SK-N-DZ (cell line): ENCODE measurements around the gene RHOT1.
"Not testable (repeated sequence)": the region's sequence is repeated elsewhere in the genome, so short reads cannot be mapped to it uniquely, and the experiment has no call there.

Experiments
- DNase-seq: peaks from one replicate; pipeline ENCODE4 v3.0.0-alpha.2; 2015; ENCODE audit warnings: low spot score

RHOT1 gene

DNA sequence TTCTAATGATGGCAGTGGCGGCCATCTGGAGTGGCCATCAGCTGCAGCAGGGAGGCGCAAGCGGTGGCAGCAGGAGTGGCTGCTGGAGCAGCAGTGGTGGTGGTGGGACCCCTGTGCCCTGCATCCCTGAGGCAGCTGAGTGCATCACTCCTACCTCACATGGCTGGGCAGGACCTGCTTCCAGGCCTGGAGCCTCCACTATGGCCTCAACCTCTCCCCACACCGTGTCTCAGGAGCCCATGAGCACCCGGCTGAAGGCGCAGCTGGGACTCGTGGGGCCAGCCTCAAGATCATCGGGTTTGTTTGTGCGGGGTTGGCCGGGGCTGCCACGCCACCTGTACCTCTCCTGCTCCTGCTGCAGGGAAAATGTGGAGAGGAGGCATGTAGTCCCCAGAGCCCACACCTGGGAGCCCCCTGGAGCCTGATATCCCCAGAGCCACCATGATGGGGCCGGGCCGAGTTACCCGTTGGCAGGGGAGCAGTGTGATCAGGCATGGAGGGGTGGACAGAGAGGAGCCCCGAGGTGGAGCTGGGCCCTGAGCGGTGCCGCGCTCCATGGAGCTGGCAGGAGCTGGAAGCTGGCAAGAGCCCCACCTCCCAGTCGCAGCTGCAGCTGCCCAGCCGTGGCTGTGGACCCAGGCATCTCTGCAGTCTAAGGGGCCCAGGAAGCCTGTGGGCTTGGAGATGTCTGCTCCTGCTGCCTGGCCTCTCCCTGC lies 16.7 kb downstream of the RHOT1 start:
- no peak for DNase-seq

DNA sequence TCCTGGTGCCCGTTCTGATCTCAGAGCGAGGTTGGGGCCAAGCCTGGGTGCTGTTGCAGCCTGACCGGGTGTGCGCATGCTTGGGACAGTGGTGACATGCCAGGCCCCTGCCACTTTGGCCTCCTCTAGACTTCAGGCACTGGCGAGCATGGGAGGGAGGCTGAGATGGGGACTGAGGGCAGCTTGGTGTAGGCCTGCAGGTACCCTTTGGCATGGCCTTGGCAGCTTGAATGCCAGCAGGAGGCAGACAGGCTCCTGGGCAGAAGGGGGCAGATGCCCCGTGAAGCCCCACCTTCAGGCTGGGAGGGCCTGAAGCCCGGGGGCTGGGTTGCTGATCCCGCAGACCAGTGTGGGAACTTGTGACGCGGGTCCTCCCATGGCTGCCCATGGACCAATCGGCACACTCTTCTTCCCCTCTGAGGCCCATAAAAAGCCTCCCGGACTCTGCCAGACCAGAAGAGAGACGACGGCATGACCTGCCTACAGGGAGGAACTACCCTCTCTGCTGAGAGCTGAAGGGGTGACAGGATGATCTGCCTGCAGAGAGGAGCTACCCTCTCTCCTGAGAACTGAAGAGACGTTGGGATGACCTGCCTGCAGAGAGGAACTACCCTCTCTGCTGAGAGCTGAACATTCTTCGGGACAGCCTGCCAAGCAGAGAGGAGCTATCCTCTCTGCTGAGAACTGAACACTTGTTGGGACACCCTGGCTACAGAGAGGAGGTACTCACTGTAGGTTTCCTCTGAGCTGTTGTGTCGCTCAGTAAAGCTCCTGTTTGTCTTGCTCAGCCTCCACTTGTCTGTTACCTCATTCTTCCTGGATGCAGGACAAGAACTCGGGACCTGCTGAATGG lies 17.5 kb downstream of the RHOT1 start:
- no peak for DNase-seq

DNA sequence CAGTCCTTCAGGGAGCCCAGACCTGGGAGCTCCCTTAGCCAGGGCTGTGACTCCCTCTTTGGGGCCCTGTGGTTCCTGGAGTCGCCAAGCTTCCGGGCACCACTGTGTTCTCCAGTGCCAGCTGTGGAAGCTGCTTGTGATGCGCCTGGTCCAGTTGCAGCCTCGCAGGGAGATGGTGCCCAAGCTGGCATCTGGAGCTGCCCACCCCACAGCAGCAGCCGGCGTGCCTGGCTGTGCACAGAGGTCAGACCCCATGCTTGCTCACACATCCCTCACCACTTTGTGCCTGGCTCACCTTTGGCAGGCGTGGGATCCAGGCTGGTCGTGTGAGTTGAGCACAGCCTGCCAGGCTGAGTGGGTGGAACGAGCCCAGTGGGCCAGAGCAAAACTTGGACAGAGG lies 18.2 kb downstream of the RHOT1 start:
- no peak for DNase-seq

DNA sequence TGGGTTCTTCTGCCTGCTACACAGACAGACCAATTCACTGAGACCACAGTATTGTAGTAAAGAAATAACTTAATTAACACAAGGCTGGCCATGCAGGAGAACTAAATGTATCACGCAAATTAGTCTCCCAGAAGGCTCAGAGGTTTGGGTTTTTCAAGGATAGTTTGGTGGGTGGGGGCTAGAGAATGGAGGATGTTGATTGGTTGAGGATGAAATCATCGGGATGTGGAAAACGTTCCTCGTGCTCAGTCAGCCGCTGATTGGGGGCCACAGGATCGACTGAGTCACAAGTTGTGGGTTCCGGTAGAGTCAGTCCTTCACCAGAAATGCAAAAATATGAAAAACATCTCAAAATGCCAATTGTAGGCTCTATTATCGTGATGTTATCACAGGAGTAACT lies 18.7 kb downstream of the RHOT1 start:
- DNase-seq = no peak

DNA sequence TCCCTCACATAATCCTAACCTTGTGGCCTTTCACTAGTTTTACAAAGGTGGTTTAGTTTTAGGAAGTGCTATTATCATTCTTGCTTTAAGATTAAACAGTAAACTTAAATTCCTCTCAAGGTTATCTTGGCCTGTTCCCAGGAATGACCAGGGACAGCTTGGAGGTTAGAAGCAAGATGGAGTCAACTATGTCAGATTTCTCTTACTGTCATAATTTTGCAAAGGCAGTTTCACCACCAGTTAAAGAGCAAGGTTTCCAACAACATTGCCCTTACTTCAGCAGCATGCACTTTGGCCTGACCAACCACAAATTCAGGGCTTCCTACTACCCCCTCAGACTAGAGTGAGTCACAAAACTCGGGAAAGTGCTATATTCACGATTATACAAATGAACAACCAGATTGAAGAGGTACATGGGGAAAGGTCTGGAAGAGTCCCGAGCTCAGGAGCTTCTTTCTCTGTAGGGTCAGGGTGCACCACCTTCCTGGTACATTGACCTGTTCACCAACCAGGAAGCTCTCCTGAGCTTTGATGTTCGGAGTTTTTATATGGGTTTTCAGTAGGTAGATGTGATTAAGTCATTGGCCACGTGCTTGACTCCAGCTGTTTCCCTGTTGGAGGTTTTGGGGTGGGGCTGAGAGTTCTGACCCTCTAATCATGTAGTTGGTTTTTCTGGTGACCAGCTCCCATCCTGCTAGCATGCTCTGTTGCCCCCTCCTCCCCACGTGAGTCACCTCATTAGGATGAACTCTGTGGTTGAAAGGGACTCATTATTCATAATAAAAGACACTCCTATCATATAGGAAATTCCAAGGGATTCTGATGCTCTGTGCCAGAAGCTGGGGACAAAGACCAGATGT lies 19.4 kb downstream of the RHOT1 start:
- DNase-seq = no peak

DNA sequence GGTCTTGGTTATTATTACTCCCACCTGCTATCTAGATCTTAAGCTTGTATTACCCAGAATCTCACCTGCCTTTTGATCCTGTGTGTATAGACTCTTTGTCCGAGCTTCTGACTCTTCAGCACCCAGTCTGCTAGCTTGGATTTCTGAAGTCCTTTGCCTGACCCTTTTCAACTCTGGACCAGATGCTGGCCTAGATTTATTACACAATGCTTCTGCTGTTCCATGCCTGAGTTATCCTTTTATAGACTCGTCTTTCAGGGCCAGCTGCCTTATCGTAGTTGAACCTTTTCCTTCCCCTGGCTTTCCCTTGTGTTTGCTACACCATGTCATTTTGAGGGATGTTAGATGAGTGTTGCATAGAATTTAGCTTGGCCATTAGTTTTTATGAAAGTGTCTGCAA lies 32.6 kb downstream of the RHOT1 start:
- DNase-seq = no peak

DNA sequence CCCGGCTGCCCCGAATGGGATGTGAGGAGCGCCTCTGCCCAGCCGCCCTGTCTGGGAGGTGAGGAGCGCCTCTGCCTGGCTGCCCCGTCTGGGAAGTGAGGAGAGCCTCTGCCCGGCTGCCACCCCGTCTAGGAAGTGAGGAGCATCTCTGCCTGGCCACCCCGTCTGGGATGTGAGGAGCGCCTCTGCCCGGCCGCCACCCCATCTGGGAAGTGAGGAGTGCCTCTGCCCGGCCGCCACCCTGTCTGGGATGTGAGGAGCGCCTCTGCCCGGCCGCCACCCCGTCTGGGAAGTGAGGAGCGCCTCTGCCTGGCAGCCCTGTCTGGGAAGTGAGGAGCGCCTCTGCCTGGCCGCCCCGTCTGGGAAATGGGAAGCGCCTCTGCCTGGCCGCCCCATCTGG lies 36.4 kb downstream of the RHOT1 start:
- DNase-seq = not testable (repeated sequence)

DNA sequence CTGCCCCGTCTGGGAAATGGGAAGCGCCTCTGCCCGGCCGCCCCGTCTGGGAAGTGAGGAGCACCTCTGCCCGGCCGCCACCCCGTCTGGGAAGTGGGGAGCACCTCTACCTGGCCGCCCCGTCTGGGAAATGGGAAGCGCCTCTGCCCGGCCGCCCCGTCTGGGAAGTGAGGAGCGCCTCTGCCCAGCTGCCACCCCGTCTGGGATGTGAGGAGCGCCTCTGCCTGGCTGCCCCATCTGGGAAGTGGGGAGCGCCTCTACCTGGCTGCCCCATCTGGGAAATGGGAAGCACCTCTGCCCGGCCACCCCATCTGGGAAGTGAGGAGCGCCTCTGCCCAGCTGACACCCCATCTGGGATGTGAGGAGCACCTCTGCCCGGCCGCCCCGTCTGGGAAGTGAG lies 36.8 kb downstream of the RHOT1 start:
- not testable (repeated sequence) for DNase-seq

DNA sequence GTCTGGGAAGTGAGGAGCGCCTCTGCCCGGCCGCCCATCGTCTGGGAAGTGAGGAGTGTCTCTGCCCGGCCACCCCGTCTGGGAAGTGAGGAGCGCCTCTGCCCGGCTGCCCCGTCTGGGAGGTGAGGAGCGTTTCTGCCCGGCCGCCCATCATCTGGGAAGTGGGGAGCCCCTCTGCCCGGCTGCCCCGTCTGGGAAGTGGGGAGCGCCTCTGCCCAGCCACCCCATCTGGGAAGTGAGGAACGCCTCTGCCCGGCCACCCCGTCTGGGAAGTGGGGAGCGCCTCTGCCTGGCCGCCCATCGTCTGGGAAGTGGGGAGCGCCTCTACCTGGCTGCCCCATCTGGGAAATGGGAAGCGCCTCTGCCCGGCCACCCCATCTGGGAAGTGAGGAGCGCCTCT lies 37.2 kb downstream of the RHOT1 start:
- not testable (repeated sequence) for DNase-seq

DNA sequence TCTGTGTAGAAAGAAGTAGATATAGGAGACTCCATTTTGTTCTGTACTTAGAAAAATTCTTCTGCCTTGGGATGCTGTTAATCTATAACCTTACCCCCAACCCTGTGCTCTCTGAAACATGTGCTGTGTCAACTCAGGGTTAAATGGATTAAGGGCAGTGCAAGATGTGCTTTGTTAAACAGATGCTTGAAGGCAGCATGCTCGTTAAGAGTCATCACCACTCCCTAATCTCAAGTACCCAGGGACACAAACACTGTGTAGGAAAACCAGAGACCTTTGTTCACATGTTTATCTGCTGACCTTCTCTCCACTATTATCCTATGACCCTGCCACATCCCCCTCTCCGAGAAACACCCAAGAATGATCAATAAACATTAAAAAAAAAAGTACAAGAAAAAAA lies 38.0 kb downstream of the RHOT1 start:
- not testable (repeated sequence) for DNase-seq

DNA sequence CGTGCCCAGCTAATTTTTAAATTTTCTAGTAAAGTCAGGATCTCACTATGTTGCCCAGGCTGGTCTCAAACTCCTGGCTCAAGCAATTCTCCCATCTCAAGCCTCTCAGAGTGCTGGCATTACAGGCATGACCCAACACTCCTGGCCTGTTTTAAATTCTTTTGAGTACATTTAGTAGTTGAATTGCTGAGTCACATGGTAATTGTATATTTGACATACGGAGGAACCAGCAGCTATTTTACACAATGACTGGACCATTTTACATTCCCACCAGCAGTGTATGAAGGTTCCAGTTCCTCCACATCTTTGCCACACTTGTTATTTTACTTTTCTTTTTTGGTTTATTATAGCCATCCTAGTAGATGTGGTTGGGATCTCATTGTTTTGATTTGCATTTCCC lies 43.6 kb downstream of the RHOT1 start:
- no peak for DNase-seq

DNA sequence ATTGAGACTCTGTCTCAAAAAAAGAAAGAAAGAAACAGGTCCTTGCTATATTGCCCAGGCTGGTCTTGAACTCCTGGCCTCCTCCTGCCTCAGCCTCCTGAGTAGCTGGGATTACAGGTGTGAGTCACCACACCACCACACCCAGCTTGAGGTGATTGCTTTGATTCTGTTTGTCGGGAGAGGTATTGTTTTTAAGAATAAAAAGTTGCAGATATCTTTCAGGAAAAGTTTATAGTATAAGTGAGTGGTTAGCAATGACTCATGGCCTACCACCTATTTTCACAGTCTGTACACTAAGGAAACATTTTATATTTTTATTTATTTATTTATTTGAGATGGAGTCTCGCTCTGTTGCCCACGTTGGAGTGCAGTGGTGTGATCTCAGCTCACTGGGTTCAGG lies 45.0 kb downstream of the RHOT1 start:
- no peak for DNase-seq

DNA sequence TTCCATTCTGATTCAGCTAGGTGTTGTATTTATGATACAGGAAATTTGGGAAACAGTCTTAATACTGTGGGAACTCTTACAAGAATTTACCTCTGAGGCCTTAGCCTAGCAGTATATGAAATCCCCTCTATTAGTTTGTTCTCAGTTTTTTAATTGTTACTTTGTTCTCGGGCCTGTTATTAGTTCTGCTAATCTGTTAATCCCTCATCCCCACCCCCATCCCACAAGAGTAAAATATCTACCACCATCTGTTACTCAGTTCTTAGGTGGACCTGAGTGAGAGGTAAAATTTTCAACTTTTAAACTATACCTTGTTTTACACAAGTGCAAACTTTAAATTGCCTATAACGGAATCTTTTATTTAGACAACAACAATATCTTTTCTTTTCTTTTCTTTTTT lies 47.0 kb downstream of the RHOT1 start:
- no peak for DNase-seq

DNA sequence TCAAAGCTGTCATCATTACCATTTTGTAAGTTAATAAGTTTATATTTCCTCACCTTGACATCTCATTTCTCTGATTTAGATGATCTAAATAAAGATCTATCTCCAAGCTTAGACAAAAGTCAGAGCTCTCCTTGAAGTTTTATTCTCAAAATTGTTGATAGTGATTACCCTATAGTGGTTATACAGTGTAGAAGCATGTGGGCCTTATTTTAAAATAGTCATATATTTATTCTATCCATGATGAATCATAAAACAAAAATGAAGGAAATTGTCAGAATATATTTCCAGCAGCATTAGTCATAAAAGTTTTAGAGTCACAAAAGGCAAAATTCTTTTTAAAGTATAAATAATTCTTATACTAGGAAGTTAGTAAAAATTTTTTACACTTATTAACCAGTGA lies 49.0 kb downstream of the RHOT1 start:
- no peak for DNase-seq

DNA sequence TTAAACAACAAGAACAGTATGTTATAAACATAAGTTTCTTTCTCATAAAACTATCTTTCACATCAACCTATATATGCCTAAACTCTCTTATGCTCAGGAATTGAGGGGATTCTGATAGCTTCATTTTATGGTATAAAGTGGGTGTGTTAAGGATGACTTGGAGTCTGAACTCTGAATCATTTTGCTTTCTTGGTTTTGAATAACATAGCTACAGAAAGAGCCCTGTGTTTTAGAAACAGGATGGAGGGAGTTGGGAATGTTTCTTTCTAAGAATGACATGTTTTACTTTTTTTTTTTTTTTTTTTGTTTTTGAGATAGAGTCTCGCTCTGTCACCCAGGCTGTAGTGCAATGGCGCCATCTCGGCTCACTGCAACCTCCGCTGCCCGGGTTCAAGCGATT lies 50.1 kb downstream of the RHOT1 start:
- DNase-seq = no peak

DNA sequence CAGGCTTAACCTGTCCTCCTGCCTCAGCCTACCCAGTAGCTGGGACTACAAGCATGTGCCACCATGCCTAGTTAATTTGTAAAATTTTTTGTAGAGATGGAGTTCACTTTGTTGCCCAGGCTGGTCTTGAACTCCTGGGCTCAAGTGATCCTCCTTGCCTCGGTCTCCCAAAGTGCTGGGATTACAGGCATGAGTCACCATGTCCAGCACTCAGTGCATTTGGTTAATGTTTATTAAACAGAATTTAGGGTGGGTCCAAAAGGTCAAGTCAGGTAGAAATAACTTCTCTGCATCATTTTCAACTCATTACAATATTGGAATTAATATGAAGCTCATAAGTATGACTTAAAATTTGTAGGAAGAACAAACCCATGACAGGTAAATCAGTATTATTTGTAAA lies 55.7 kb downstream of the RHOT1 start:
- no peak for DNase-seq

DNA sequence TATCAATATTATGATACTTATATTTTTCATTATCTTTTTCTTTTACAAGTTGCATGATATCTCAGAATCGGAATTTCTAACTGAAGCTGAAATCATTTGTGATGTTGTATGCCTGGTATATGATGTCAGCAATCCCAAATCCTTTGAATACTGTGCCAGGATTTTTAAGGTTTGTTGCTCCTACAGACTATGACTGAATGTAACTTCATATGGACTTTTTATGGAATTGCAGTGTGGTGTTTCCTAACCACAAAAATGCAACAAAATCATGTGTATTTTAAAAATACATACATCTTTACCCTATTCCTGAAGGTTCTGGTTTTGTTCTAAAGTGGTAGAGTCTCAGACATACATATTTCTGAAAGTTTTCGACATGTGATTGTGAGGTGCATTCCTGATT lies 64.6 kb downstream of the RHOT1 start:
- DNase-seq = no peak

DNA sequence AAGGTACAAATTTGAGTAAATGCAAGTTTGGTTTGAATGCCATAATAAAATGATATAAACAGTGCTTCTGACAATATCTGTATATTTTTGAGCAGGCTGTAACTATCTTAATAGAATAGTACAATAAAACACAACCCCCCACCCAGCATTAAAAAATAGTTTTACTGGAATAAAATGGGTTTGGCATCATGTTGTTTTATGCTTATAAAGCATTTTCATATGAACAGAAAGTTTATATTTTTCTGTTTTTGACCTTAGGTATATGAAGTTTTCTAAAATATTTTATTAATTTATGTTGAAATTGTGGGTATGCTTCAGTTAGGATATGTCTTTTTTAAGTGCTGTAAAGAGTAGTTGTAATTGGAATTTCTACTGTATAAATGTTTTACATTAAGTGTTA lies 66.1 kb downstream of the RHOT1 start:
- DNase-seq = no peak

DNA sequence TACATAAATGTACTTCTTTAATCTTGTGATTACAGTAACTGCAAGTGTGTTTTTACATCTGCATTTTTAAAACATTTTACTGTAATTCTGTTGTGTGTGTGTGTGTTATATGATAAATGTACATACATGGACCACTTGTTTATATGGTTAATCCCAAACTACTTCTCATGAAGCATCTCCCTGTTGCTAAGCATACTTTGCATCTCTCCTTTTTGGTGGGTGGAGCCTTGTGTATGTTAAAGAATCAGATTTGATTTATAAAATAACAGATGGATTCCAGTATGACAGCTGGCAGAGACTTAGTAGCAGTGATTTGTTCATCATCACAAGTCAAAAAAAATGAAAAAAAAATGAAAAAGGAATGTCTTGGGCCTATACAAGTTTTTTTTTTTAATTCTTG lies 67.3 kb downstream of the RHOT1 start:
- DNase-seq = no peak

DNA sequence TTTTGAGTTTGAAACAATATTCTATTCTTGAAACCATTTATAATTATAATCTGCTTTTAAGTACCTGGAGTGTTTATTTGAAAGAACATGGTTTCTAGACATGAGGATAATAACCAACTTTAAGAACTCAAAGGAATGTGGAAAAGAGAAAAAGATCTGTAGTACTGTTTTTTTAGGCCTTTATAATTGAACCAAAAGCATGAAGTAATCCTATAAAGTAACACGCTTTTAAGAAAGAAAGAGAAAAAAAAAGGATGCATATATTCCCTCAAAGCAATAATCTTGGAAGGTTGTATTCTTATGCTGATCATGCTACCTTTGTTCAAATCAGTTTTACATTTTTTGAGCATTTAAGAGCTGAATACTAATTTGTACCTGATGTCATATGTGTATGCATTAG lies 69.4 kb downstream of the RHOT1 start:
- DNase-seq = no peak

DNA sequence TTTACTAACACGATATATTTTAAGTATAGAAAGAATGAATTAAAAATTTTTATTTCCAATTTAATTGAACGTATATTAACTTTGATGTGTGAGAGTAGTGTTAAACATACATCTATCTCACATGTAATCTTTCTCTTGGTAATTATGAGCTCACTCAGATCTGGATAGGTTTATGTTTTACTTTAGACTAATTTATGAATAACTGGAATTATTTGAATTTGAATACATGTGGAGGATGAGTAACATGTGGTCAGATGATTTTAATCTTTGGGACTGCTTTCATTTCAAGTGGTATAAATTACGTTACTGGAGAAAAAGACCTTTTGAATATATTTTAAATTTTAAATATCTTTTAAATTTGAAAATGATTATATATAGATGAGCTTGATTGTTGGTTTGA lies 73.4 kb downstream of the RHOT1 start:
- no peak for DNase-seq

DNA sequence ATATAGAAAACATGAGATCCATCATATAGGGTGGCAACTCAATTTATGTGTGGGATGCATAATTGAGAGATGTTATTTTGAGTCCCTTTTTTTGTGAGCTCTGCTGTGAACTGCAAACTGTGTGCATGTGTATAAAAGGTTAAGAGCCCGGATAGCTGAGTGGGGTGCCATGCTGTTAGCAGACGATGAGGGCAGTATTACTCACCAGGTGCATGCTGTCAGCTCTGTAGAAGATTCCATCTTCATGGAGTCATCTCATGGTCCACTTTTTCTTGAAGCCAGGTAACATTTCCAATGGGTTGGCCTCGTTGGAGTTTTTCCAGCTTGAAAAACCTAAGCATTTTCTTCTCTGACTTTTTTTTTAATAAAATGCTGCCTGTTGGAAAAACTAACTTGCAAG lies 80.3 kb downstream of the RHOT1 start:
- no peak for DNase-seq
